Measurements from ENCODE around the gene CNN1.

DNA sequence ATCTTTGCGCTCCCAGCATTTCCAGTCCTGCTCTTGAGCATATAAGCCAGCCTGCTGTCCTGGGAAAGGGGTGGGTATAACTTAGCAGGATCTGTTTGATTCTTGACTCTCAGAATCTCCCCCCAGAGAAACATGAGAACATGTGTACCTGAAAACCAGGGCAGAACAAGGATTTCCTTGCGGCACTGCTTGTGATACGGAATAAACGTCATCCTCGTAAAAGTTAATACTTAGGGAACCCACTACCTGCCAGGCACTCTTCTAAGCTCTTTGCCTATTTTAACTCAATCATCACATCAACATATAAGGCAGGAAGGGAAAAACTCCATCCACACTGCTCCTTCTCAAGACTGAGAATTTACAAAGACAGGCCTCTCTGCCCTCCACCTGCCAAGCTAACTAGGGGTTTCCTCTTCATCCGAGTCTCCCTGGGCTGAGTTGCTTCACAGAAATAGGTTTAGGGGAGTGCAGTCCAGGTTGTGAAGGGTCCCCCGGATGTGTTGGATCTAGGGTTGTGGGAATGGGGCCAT is 34.1 kb upstream of the CNN1 start:
- TF ChIP-seq NFE2L2 (IDR thresholded peaks at IDR 0.05; ENCODE audit: low read depth, low read length) = no peak
- TF ChIP-seq, protein P1, sequence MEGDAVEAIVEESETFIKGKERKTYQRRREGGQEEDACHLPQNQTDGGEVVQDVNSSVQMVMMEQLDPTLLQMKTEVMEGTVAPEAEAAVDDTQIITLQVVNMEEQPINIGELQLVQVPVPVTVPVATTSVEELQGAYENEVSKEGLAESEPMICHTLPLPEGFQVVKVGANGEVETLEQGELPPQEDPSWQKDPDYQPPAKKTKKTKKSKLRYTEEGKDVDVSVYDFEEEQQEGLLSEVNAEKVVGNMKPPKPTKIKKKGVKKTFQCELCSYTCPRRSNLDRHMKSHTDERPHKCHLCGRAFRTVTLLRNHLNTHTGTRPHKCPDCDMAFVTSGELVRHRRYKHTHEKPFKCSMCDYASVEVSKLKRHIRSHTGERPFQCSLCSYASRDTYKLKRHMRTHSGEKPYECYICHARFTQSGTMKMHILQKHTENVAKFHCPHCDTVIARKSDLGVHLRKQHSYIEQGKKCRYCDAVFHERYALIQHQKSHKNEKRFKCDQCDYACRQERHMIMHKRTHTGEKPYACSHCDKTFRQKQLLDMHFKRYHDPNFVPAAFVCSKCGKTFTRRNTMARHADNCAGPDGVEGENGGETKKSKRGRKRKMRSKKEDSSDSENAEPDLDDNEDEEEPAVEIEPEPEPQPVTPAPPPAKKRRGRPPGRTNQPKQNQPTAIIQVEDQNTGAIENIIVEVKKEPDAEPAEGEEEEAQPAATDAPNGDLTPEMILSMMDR (conservative IDR thresholded peaks at IDR 0.05; ENCODE audit: low read depth, low read length) = no peak
- no peak for TF ChIP-seq POLR2A (IDR thresholded peaks at IDR 0.05; ENCODE audit: low read depth, low read length)
- no peak for TF ChIP-seq CEBPB (IDR thresholded peaks at IDR 0.05; ENCODE audit: low read depth, low read length)
- TF ChIP-seq RCOR1 (IDR thresholded peaks at IDR 0.05; ENCODE audit: insufficient replicate concordance, low read length) = no peak
- TF ChIP-seq CHD1 (IDR thresholded peaks at IDR 0.05; ENCODE audit: low read depth, low read length) = no peak

Measured in IMR-90 (cell line).